GM19372 (cell line): ENCODE measurements around the gene TMOD3.

Source experiments
- ATAC-seq: cut with Tn5 transposase; IDR thresholded peaks from one replicate; pipeline ENCODE4 v1.9.1; 2021; ENCODE audit warnings: mild to moderate bottlenecking, low read depth, moderate library complexity; ENCODE audit not compliant: unreplicated experiment

The TMOD3 gene

DNA sequence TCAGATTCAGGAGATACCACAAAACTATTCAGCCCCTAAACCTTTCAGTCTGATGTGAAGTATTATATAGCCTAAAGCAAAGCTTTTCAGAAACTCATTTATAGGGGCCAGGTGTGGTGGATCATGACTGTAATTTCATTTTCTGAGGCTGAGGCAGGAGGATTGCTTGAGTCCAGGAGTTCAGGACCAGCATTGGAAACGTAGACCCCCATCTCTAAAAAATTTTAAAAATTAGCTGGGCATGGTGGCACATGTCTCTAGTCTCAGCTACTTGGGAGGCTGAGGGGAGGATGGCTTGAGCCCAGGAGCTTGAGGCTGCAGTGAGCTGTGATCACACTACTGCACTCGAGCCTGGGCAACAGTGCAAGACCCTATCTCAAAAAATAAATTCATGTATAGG, 60.0 kb downstream of the TMOD3 start:
- ATAC-seq = no peak

DNA sequence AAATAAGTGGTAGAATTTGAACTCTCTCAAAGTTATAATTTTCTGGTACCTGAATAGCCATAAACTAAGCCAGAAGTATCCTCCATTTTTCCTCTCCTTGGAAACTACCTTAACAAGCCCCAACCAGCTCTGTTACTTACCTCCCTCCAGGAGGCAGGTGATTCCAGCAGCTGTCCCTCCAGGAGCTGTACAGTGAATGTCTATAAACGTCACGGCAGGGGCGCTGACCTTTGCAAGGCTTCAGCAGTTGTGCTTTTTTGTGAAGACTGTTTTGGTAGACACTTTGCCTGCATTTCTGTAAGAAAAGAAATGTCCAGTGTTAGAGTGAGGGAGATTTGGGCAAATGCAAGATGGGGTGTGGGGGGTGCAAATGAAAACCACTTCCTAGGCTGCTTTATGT, 75.0 kb downstream of the TMOD3 start:
- ATAC-seq = no peak

DNA sequence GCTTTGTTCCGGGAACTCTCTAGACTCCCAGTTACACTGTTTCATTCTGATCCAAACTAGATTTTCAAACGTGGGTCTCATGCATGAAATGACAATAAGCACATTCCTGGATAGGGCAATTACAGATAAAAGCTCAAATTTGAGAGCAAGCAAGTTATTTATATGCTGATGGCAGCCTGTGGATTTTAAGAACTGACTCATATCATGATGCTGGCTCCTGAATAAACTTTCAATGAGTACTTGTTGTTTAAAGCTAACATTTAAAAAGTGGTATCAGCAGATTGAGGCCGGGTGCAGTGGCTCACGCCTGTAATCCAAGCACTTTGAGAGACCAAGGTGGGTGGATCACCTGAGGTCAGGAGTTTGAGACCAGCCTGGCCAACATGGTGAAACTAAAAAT, 75.5 kb downstream of the TMOD3 start:
- no peak for ATAC-seq

DNA sequence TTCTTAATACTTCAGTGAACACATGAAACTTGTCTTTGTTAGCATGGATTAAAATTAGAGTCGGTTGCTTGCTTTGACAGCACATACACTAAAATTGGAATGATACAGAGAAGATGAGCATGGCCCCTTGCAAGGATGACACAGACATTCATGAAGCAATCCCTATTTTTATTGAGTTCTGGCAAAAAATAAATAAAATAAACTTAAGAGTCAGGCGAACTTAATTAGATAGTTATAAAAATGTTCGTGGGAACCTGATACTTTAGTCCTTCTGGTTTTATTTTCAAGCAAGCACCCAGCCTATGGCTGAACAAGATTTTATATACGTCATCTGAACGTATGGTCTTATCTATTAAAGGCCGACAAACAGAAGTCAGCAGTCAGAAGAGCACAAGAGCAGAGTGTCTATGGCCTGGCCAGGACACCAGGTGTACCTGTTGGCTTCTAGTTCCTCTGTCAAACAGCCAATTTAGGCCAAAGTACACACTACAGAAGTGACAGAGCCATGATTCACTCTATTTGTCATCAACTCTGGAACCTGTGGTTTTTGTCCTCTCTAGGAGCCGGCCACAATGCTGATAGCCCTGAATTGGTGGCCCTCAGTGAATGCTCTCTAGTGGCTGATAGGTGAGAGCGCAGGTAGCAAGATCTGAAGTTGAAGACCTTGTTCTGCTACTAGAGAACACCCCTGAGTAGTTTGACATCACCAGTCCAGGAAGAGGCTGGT, 77.8 kb downstream of the TMOD3 start:
- no peak for ATAC-seq

DNA sequence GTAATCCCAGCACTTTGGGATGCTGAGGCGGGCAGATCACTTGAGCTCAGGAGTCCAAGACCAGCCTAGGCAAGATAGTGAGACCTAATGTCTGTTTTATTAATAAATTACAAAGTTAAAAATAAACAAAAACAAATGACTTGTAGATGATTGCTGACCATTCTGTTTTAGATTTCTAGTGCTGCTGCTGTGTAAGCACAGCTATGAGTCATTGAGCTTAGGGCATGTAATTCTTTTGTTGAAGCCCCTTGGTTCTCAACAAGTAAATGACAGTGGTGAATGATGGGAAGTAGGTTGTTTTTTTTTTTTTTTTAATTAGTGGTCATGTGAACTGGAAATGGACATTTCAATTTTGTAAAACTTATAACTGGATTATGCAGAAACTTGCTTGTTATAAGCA, 78.9 kb downstream of the TMOD3 start:
- no peak for ATAC-seq

DNA sequence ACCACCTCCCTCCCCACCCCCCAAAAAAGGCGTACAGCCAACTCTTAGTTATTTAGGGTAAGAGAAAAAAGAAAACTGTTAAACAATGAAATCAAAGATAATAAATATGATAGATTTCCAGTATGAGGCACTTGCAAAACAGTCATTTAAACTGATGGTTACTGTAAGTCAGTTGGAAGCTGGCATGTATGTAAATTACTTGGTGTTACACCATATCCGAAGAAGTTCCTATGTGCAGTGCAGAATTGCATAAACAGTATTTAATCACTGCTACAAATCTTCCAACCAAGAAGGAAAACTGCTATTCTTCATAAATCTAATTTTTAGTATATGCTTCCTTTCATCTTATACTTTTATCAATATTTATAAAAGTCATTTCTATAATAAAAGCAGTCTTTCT, 80.1 kb downstream of the TMOD3 start:
- ATAC-seq = no peak

DNA sequence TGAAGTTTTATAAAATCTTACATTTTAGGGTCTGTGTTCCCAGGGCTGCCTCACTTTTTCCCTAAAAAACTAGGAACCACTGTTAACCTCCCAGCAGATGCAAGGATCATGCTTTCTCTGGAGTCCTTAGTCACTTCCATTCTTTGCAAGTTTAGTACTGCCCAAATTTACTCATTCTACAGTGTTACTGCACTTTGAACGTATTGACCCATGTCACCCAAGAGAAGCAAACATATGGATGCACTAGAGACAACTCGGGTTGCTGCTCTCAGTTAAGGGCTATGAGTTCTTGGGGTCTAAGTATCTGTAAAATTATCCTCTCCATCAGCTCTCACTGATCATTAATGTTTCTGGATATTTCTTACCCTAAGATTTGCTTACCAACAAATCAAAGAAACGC, 83.1 kb downstream of the TMOD3 start:
- ATAC-seq = no peak

DNA sequence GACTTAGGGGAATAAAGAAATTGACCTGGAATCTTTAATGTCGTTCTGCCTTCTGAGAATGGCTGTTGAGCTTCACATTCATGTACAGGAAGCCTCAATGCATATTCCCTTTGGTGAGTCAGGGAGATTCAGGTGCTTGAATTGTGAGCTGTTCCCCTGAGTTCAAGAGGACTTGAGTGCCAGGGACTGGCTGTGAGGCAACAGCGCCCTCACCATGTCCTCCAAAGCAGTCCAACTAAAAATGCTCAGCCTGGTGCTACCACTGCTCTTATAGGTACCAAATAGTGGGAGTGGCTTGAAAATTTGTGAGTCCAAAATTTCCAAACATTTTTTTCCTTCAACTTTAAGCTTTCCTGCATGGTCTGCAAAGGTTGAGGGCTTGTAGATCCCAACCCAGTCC, 88.0 kb downstream of the TMOD3 start:
- no peak for ATAC-seq

DNA sequence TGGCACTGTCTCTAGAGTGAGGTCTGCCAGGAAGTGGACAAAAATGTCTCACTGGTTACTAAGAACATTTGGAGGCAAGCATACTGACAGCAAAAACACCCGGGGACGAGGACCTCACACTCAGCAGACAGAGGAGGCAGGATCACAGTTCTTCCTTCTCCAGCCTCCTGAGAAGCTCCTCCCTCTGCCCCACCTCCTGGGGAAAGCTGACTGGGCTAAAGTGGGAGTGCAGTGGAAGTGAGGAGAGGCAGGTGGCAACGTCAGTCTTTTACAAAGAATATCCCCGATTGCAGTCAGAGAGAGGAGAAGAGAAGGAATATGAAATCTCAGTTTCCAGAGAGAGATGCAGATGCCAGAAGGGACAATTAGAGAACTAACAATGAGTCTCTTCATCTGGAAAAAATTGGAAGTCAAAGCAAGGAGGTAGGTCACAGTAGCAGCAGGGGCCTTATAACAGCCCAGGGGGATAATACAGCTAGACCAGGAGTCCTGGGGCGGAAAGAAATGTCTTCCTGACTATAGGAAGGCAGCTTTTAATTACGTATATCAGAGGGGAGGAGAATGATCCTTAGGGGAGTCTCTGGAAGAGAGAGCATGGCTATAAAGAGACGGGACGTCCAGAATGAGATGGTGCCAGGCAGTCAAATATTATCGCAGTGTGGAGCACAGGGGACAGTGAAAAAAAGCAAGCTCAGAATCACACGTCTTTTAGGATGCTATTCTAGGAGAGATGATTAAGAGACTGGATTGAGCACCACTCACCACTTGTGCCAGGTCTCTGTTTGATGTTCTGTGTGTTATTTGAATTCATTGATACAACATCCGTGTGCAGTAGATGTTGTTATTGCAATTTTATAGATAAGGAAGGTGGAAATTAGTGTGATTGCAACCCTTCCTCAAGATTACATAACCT, 95.0 kb downstream of the TMOD3 start:
- no peak for ATAC-seq

DNA sequence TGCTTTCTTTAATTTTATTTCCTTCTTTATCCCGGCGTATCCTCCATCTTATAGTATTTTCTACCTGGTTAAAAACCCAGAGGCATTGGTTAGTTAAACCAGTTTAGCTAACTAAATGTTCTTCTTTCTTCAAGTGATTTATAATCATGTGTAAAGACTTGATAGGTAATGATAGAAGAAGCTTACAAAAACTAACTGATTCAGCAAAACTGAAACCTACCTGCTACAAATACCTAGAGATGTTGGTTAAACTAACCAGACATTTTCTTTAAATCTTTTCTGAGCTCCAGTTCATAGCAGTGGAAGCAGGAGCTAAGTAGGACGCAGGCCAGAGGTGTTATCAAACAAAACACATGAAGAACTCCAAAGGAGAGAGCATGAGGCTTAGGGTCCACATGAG, 97.4 kb downstream of the TMOD3 start:
- no peak for ATAC-seq

DNA sequence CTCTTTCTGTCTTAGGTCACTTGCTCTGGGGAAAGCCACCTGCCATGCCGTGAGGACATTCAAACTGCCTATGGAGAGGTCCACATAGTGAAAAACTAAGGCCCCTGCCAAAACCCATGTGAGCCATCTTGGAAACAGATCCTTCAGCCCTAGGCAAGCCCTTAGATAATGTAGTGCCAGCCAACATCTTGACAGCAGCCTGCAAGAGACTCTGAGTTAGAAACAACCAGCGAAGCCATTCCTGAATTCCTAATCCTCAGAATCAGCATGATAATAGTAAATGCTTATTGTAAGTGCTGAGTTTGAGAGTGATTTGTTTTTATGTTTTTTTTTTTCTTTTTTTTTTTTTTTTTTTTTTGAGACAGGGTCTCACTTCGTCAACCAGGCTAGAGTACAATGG, 101.6 kb downstream of the TMOD3 start:
- no peak for ATAC-seq

DNA sequence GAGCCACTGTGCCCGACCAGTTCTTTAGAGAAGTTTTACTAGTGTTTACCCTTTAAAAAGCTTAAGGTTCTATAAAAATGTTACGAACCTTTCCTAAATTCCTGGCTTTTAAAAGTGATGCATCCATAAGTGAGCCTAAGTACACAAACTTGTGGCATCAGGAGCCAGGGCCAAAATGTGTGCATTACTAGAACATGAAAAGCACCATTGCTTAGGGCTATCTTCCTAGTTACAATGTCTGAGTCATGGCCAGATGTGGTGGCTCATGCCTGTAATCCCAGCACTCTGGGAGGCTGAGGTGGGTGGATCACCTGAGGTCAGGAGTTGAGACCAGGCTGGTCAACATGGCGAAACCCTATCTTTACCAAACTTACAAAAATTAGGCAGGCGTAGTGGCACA, 102.2 kb downstream of the TMOD3 start:
- no peak for ATAC-seq

DNA sequence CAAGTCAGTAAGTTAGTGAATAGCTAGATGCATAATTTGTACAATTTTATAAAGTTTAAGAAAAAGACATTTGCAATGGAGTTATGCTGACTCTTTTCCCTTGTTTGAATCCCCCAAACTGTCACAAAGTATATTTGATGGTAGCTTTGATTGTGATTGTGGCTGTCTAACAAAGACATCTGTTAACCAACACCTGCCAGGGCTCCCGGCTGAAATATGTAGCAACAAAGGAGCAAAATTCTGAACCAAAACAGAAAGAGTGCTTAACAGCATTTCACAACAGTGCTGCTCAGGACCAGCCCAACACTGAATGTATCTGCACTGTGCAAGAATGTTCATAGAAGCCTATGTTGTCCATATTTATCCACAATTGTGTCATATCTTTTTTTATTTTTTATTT, 102.7 kb downstream of the TMOD3 start:
- ATAC-seq = no peak

DNA sequence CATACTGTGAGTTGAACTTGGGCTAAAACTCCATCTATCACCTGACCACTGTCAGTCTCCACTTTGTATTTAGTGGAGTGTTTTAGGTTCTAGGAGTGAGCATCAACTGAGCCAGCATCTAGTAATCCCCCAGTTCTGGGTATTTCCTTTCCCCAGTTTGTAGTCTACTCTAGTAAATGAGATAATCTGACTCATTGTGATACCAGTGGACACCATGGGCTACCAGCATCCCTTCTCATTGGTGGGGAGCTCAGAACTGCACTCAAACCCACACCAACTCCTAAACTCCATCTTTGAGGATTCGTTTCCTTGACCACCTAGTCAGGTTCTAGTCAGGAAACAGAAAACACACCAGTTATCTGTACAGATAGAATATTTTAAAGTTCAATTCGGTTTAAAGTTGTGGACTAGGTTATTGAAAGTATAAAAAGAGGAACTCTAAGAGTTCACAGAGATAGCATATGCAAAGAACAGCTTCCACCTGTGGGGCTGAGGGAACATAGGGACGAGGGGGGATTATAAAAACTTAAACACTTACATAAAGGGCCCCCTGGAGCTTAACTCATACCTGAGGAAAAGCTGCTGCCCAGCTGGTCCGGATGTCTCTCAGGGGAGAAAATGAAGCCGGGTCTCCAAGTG, 106.1 kb downstream of the TMOD3 start:
- peak; percentile 90 for ATAC-seq

DNA sequence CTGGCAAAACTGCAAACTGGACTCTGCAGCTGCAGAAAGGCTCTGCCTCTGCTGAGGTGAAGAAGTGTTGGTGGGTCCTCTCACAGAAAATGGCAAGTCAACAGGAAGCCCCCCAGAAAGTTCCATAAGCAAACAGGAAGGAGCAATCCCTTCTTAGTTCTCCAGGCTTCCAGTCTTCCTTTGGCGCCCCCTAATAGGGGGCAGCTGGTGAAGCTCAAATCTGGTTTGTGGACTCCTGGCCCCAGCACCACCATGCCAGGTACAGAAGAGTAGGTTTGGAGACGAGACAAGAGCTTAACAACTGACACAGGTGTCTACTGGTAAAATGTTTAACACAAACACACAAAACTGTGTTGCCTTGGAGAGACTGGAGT, 106.6 kb downstream of the TMOD3 start:
- no peak for ATAC-seq

DNA sequence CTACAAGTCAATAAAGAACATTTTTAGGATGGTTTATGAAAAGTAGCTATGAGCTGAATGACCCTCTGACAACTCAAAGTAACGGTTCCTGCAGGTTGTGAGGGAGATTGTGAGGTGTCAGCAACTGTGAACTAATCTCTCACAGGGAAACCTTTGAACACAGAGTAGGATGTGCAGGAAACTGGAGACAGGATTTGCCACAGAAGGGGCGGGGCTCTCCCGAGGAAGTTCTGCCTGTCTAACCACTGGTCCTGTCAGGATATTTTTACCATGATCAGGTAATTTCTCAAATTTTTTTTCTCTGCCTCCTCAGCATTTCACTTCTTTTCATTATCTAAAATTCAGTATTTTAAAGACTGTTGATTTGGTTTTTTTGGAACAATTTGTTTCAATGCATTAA, 108.8 kb downstream of the TMOD3 start:
- ATAC-seq = no peak

DNA sequence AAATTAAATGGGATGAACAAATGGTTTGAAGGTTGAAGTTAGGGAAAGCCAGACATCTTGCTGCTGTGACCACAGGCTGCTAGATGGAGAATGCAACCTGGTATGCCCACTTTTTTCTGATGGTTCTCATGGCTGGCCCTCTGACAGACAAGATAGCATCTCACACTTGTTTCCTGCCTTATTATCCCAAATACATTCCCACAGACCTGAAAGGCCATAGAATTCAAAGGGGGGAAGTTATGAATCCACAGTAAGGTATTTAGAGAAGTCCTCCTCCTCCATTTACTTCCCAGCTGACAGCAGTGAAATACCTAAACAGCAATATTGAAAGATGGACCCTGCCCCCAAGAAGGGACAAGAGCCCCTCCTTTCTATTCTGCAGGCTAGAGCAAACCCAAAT, 109.8 kb downstream of the TMOD3 start:
- ATAC-seq = no peak

DNA sequence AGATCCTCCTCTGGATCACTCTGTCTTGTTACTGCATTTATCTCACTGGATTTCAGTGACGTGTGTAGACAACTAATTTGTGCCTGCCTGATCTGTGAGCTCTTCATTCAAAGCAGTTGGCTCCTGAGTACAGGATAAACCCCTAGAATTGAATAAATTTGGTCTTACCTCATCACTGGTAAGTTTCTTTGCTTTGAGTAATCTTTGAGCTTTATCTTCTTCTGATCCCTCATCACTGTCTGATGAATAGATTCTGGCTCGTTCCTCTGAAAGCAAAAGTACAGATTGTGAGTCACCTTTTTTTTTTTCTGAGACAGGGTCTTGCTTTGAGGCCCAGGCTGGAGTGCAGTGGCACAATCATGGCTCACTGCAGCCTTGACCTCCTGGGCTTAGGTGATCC, 117.7 kb downstream of the TMOD3 start:
- ATAC-seq = no peak

DNA sequence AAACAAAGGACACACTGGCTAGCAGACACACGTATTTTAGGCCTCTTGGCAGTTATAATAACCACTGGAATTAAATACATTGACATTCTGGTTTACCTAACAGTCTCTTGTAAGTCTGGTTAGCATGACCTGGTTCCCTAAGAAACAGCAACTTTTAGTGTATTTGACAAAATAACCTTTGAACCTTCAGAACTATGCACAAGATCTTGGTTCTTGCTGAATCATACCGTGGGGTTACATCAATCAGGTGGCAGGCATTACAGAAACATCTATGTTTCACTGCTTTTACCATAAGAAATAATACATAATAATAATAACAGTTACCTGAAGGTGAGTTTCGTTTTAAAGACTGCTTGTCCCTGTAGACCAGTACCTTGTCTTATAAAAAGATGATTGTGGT, 123.4 kb downstream of the TMOD3 start:
- no peak for ATAC-seq

DNA sequence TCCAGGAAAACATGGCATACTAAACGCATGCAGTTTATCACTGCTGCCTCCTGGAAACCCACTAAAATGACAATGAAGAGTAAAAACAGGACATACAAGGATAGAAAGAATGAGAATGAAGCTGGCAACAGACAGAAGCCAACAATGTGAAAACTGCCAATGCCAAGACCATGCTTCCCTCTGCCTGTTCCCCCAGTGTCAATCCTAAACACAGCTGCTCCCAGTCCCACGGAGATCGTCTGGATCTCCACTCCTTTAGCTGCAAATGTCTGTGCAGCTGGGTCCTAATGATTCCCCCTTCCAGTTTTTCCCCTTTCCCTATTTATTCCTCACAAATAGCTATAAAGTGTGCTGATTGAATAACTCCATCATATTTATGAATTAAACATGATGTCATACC, 126.1 kb downstream of the TMOD3 start:
- no peak for ATAC-seq
